Measurements from ENCODE around the gene OSBPL3.

- TF ChIP-seq CTCF (IDR thresholded peaks at IDR 0.05 in 8 of 11, conservative IDR thresholded peaks at IDR 0.05 in 3 of 11): no peak
- TF ChIP-seq POLR2A (IDR thresholded peaks at IDR 0.05): no peak
These were observed 9.3 kb downstream of the OSBPL3 start for GRCh38 chr7:24970676-24971075.
